IMR-90 (cell line): ENCODE data around the gene TRIM4.

Experiments used
- BHLHE40 ChIP-seq: fragments of 150-350 bp; IDR thresholded peaks from 2 replicates; pipeline ENCODE4 v1.6.1; 2016; ENCODE audit warnings: mild to moderate bottlenecking, low read depth, low read length
- CEBPB ChIP-seq: IDR thresholded peaks from 2 replicates; pipeline ENCODE4 v1.6.1; 2012; ENCODE audit warnings: low read depth, low read length, improper control_type of control experiment
- CTCF ChIP-seq: conservative IDR thresholded peaks from 2 replicates; pipeline ENCODE4 v1.5.1; 2012; ENCODE audit warnings: mild to moderate bottlenecking, low read depth, low read length, improper control_type of control experiment
- FOS ChIP-seq: fragments of 150-350 bp; IDR thresholded peaks from 2 replicates; pipeline ENCODE4 v1.6.1; 2016; ENCODE audit warnings: low read depth, low read length
- MAFK ChIP-seq: IDR thresholded peaks from 2 replicates; pipeline ENCODE4 v1.6.1; 2012; ENCODE audit warnings: low read depth, low read length, improper control_type of control experiment
- MAZ ChIP-seq: IDR thresholded peaks from 2 replicates; pipeline ENCODE4 v1.6.1; 2012; ENCODE audit warnings: low read depth, mild to moderate bottlenecking, low read length, improper control_type of control experiment, moderate library complexity, borderline replicate concordance
- MXI1 ChIP-seq: IDR thresholded peaks from 2 replicates; pipeline ENCODE4 v1.6.1; 2012; ENCODE audit warnings: low read depth, mild to moderate bottlenecking, low read length, moderate library complexity, borderline replicate concordance
- POLR2A ChIP-seq: IDR thresholded peaks from 2 replicates; pipeline ENCODE4 v1.6.1; 2012; ENCODE audit warnings: mild to moderate bottlenecking, low read depth, low read length
- RAD21 ChIP-seq: IDR thresholded peaks from 2 replicates; pipeline ENCODE4 v1.6.1; 2012; ENCODE audit warnings: low read length, improper control_type of control experiment
- RCOR1 ChIP-seq: IDR thresholded peaks from 2 replicates; pipeline ENCODE4 v1.6.1; 2012; ENCODE audit warnings: mild to moderate bottlenecking, low read length, improper control_type of control experiment; ENCODE audit not compliant: insufficient replicate concordance
- RFX5 ChIP-seq: IDR thresholded peaks from 2 replicates; pipeline ENCODE4 v1.8.0; 2012; ENCODE audit warnings: low read depth, mild to moderate bottlenecking, low read length, moderate library complexity
- SMC3 ChIP-seq: fragments of 150-350 bp; IDR thresholded peaks from 2 replicates; pipeline ENCODE4 v1.6.1; 2016; ENCODE audit warnings: low read depth, mild to moderate bottlenecking, antibody characterized with exemption, low read length, moderate library complexity
- USF2 ChIP-seq: fragments of 150-350 bp; IDR thresholded peaks from 2 replicates; pipeline ENCODE4 v1.6.1; 2017; ENCODE audit warnings: mild to moderate bottlenecking, antibody characterized with exemption, low read length, low read depth

GRCh38 chr7:99927536-99927935 lies 8.2 kb upstream of the TRIM4 start:
- TF ChIP-seq CTCF (no peak), CEBPB (no peak), POLR2A (no peak), FOS (no peak), MAZ (no peak), MAFK (no peak), SMC3 (no peak), MXI1 (no peak), RFX5 (no peak), BHLHE40 (no peak), RAD21 (no peak), RCOR1 (no peak), USF2 (no peak)
